AG09319 (cell line): Measurements from ENCODE around the gene RMI2.

Experiments used
- DNase-seq: peaks from one replicate; pipeline ENCODE4 v3.0.0-alpha.2; 2010; ENCODE audit warnings: low read depth; ENCODE audit errors: extremely low read depth
- CTCF ChIP-seq: IDR thresholded peaks from 2 replicates; pipeline ENCODE4 v1.5.1; 2011; ENCODE audit warnings: low read depth, mild to moderate bottlenecking, inconsistent platforms, low read length, moderate library complexity

RMI2 gene

GRCh38 chr16:11384184-11384955 is 39.1 kb downstream of the RMI2 start:
- no peak for TF ChIP-seq CTCF
- no peak for DNase-seq

GRCh38 chr16:11384956-11385586 is 39.8 kb downstream of the RMI2 start:
- no peak for DNase-seq
- no peak for TF ChIP-seq CTCF

- TF ChIP-seq CTCF, result no peak
- DNase-seq, result no peak
Measured at GRCh38 chr16:11386054-11386680, 40.9 kb downstream of the RMI2 start.

- DNase-seq, result no peak
- peak; percentile 71 for TF ChIP-seq CTCF
Measured at GRCh38 chr16:11386791-11387546, 41.7 kb downstream of the RMI2 start.

- no peak for TF ChIP-seq CTCF
- no peak for DNase-seq
Measured at GRCh38 chr16:11389083-11389482, 43.8 kb downstream of the RMI2 start.

- no peak for TF ChIP-seq CTCF
- no peak for DNase-seq
Measured at GRCh38 chr16:11389631-11390565, 44.6 kb downstream of the RMI2 start.
